ENCODE measurements around the gene FRS3. TPM values are rescaled to one million over a fixed set of nuclear protein-coding genes. Genes with fewer than 3 reads are reported as not detected.

The FRS3 gene
- total and polyA plus RNA-seq, 2 experiments from 2014 or later = 1.3 to 3.3 TPM

GRCh38 chr6:41791305-41791704, 11.6 kb upstream of the FRS3 start (continued):
- no peak for TF ChIP-seq ZNF462 (CRISPR knock-in tag; IDR thresholded peaks at IDR 0.05)

DNA sequence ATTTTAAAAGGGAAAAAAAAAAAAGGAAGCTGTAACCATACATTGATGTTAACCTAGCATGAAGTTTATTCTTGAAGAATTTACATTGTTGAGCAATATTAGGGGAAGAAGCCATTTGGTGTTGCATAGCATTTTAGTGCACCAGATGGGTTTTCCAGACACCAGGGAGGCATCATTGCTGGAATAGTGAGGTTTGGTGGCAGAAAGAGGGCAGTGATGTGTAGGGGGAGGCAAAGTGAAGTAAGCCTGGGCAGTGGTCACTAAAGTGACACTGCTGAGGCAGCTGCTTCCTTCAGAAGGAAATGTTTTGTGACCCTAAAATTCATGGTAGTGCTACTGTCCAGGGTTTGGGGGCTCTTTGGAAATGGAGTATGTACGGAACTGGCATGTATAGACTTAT, 10.3 kb upstream of the FRS3 start:
- H3K27ac Mint-ChIP-seq = no peak overlapping the region
- Histone ChIP-seq H4K20me1 (replicated peaks; ENCODE audit: insufficient read depth) (peaks cover 5% of the 10 kb centered on the region; the same call in 1 of the 2 replicates), H3K9me2 (ENCODE audit: insufficient read depth) (no peaks in the 10 kb centered on the region), H3K27me3 (ENCODE audit: insufficient read depth) (peaks cover 11% of the 10 kb centered on the region), H3K4me1 (ENCODE audit: insufficient read depth) (peaks cover 5% of the 10 kb centered on the region), H2AFZ (no peak overlapping the region), H3K4me3 (no peak overlapping the region), H3F3A (replicated peaks; ENCODE audit: low read depth) (peaks cover 13% of the 10 kb centered on the region; the same call in 1 of the 2 replicates), H3K4me2 (no peak overlapping the region), H3K79me2 (replicated peaks; ENCODE audit: insufficient read depth) (peaks cover 22% of the 10 kb centered on the region), H3K36me3 (ENCODE audit: insufficient read depth) (peaks cover 23% of the 10 kb centered on the region; the same call in 1 of the 2 replicates), H3K27ac (ENCODE audit: low read depth) (no peak overlapping the region)
- peaks cover 8% of the 10 kb centered on the region for H3K4me1 Mint-ChIP-seq
- H3K27me3 Mint-ChIP-seq (ENCODE audit: insufficient read depth, low read depth, poor library complexity) = peaks cover 24% of the 10 kb centered on the region
- H3K4me3 Mint-ChIP-seq = no peak overlapping the region
- H3K36me3 Mint-ChIP-seq (ENCODE audit: low read depth) = peaks cover 39% of the 10 kb centered on the region
- DNase-seq (ENCODE audit: low spot score) (no peak), ATAC-seq (no peak)
- peaks cover 7% of the 10 kb centered on the region; the same call in 2 of the 3 replicates for H3K9me3 Mint-ChIP-seq
- no peak for TF ChIP-seq JUNB (IDR thresholded peaks at IDR 0.05; ENCODE audit: unreplicated experiment)
- no peak for TF ChIP-seq REST (IDR thresholded peaks at IDR 0.05; ENCODE audit: unreplicated experiment)
- no peak for TF ChIP-seq ZNF114 (CRISPR knock-in tag; IDR thresholded peaks at IDR 0.05)
- TF ChIP-seq ZNF462 (CRISPR knock-in tag; IDR thresholded peaks at IDR 0.05) = no peak
- no peak for TF ChIP-seq STAT1 (IDR thresholded peaks at IDR 0.05; ENCODE audit: unreplicated experiment)
- no peak for TF ChIP-seq NANOG (IDR thresholded peaks at IDR 0.05; ENCODE audit: borderline replicate concordance)

Data from GM23338 (cell line).